Stimulated activated CD8-positive, alpha-beta memory T cell treated with anti-CD3 and anti-CD28 coated beads, Interleukin-12 subunit alpha, Interleukin-12 subunit beta, amount 100 ng/mL, for 24 hours (primary cell): ENCODE measurements around the gene NTM.

Experiments used
- DNase-seq: peaks from one replicate; pipeline ENCODE4 v3.0.0-alpha.2; 2020; ENCODE audit errors: extremely low read depth

The NTM gene

DNA sequence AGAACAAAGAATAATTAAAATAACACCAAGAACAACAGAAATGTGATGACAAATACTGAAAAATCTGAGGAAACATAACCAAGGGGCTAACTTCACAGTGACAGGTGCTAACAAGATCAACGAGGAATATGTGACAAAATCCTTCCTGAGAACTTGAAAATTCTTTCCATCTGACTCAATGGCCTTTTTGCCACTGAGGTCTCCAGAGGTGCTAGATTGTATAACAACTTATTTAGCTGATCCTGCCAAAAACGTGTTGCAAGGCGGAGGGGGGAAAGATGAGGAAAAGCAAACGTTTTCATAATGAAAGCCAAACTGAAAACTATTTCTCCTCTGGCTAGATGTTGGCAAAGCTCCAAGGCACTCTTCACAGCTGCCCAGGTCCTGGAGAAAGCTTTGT, 364.5 kb downstream of the NTM start:
- no peak for DNase-seq

DNA sequence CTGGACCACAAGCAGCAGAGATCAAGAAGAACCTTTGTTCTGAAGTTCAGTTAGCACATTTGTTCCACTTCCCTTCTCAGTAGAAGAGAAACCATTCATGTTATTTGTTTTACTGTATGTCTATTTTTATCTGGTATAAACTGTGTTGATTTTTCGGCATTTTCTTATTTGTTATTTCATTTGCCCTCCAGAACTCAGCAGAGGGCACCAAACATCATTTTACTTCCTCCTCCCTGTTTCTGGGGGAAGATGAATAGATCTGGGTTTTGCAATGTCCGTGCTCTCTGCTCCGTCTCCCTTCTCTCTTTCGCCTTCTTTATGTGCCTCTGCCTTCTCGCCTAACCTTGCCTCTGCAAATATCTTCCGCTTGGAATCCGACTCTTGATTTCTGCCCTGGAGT, 366.9 kb downstream of the NTM start:
- no peak for DNase-seq

DNA sequence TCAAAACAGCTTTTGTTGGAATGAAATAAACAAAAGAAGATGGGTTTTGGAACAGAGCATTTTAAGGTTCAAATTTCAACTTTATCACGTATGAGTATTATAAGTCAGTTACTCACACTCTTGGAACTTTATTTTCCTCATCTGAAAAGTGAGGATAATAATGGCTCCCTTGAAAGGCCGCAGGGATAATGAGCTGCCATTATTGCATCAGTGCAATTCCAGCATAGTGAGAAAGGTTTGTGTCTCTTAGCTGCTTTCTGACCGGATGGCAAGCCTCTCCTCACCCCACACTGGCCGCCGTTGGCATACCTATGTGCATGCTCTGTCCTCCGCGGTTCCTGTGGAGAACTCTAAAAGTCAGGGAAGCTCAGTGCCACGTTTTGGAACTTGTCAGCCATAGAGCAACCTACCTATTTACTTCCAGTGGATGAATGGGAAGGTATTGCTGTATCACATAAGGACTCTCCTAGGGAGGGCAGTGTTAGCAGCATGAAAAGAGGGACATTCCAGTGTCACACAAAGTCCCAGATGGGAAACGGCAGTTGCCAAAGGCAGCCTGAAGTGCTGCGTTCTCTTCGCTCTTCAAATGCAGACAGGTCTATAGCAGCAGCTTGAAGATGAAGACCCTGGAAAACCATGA, 368.9 kb downstream of the NTM start:
- no peak for DNase-seq

DNA sequence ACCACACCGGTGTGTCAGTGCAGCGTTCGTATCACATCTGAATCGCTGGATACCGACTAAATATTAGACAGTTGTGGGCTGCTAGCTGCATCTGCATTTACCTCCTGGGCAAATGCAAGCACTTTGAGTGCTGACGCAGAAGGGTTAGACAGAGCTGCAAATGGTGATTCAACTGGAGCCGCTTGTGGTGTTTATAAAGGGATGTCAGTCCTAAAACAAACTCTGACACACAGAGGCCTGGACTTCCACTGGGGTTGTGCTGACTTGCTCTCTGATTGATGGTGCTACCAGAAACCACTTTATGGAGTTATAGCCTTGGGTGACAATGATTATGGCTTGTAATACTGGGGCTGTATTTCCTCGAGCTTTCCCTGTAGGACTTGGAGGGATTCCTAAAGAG, 374.4 kb downstream of the NTM start:
- DNase-seq = no peak

DNA sequence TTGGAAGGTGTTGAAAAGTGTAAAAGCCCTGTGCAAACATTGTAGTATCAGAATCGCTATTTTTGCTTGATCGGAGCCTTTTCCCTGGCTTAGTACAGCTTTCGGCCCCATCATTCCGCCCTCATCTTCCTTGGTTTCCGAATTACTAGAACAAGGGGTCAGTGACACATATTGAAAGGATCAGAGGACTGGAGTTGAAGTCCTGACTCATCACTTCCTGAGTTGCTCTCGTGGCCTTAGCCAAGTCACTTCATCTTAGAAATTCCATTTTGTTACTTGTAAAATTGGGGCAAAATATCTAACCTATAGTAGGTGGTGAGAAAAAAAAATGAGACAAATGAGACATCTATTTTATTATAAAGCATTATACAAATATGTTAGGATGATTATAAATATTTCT, 375.0 kb downstream of the NTM start:
- no peak for DNase-seq

DNA sequence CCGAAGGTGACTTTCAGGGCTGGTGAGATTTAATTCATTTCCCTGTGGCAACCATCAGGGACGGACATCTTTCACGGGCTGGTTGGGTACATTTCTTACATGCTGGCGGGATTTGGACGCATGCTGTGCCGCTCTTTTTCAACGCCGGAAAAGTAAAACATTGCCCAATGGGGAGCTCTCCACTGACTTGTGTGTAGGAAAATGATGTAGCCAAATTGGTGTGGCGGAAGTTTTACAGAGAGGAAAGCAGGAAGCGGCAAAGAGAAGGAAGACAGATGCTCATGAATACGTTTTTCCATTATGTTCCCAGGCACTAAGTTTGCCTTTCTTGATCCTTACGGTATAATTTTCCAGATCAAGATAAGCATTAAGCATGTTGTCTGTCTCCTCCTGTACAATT, 375.8 kb downstream of the NTM start:
- no peak for DNase-seq

DNA sequence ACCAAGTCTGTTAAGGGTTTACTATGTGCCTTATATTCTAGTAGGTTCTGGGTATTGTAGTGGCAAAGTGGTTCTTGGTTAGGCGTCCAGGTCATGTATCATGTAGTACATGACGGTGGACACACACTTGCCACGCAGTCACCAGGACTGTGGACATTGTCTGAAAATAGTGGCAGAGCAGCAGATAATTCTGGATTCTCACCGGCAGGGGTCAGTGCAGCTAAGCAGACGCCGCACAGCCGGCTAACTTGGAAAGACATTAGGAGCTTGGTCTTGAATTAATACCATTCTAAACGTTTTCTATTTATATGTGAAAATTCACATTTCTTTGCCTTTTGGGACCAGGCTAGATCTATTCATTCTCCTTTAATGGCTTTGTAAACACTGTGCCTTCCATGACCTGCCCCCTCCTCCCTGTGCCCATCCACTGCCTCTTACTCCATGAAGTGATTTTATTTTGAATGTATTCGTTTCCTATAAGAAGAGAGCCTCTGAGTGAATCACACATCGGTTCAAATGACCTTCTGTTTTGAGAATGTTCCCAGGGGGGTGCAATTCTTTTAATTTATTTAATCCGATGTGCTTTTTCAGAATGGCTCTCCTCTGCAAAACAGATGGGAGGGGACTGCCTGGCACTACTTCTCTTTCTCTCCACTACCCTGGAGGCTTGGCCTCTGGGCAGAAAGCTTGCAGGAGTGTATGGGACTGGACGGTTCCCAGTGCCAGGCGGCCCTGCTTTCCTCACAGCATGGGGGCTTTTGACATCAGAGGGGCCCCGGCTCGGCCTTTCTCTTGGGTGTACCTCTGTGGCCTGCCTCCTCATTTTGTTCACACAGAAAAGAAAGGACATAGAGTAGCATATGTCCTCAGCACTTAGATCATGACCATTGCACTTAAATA, 378.0 kb downstream of the NTM start:
- DNase-seq = no peak

DNA sequence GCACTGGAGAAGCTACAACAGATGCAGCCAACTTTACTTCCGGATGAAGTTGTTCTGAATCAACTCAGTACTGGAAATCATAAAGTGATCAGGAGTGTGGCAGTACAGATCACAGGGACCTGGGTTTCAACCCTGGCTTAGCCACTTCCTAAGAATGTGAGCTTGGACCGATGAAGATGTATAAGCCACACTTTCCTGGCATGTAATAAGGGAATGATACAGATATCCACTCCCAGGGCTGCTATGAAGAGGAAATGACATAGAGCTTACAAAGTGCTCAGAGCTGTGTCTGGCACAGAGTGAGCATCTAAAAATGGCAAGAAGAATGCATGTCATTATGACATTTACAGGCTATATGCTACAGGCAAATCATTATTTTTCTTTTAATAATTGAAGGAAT, 378.7 kb downstream of the NTM start:
- DNase-seq = no peak

DNA sequence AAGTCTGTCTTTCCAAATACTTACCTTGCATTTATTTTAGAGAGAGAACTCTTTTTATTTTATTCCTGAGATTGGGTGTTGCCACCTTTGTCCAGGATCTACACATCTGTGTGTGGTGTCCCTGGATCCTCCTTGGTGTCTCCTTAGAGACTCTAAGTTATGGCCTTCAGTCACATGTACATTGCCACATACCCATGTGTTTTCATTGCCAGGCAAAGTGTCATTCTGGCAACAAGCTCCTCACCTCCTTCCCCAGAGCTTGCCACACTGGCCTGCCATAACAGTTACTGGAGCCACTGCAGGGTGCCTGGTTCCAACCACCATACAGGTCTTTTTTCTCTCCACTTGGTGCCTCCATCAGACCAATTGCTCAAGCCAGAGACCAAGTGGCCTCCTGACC, 379.7 kb downstream of the NTM start:
- DNase-seq = no peak

DNA sequence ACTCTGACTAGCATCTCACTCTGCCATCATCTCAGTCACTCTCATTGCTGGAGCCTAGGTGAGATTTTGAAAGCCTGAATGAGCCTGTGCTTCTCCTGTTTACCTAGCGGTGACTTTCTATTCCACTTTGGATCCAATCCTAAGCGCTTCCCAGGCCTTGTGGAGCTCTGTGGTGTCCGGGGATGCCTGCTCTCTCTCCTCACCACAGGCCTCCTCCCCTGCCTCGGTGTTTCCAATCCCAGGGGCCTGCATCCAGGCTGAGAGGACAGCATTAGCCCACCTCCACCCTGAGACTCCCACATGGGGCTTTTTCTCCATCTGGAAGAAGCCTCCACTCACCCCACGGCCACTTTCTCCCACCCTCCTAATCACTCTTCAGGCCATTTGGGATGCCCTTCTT, 380.3 kb downstream of the NTM start:
- DNase-seq = no peak

DNA sequence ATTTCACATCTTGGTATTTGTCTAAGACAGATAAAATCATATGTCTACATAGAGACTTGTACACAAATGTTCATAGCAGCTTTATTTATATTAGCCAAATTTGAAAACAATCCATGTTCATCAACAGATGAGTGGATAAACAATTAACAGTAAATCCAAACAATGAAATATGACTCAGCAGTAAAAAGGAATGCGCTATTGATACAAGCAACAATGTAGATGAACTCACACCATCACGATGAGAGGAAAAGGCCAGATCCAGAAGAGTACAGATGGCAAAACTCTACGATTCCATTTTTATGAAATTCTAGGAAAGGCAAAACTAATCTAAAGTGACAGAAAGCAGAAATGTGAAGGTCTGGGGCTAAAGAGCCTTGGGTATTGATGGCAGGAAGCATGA, 384.3 kb downstream of the NTM start:
- no peak for DNase-seq

DNA sequence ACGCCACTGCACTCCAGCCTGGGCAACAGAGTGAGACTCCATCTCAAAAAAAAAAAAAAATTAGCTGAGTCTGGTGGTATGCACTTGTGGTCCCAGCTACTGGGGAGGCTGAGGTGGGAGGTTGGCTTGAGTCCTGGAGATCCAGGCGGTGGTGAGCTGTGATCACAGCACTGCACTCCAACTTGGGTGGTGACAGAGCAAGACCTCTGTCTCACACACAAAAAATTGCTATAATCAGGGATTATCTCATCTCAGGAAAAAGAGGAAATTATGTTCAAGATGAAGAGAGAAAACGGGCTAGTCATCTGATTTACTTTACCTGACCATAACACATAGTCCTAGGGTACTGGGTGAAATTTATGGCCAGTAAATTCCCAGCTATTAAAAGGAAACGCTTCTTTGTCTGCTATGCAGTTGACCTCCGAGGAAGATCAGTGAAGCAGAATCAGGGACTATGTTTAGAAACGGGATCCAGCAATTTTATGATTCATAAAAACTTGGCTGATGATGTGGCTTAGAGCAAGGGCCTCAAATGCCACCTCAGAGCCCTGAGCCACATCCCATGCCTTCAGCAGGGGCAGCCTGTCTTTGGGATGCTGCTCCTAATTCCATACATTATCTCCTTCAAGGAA, 386.2 kb downstream of the NTM start:
- DNase-seq = no peak

DNA sequence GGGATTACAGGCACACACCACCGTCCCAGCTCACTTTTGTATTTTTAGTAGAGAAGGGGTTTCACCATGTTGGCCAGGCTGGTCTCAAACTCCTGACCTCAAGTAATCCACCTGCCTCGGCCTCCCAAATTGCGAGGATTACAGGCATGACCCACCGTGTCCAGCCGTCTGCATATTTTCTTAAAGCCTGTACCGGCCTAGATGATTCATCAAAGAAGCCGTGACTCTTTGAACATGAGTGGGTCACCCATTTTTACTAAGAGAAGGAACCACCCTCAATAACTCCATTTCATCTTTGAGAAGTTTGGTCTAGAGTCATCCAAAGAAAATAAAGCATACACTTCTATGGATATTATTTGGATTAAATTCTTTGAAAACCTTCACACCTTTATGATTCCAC, 388.3 kb downstream of the NTM start:
- DNase-seq = no peak

DNA sequence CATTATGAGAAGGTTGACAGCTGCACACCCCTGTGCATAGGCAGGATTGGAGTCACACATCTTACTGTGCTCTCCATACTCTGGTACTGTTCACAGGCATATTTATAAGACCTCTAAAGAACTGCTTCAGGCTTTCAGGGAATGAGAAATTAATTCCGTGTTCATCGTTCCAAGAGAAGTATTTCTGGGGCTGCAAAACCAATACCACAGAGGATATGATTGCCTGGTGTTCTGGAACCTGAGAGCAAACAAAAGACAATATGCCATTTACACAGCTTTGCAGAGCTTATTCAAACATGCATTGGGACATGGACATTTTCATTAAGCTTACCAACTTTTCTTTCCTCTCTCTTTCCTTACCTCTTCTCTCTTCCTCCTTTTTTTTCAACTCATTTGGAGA, 388.7 kb downstream of the NTM start:
- no peak for DNase-seq

DNA sequence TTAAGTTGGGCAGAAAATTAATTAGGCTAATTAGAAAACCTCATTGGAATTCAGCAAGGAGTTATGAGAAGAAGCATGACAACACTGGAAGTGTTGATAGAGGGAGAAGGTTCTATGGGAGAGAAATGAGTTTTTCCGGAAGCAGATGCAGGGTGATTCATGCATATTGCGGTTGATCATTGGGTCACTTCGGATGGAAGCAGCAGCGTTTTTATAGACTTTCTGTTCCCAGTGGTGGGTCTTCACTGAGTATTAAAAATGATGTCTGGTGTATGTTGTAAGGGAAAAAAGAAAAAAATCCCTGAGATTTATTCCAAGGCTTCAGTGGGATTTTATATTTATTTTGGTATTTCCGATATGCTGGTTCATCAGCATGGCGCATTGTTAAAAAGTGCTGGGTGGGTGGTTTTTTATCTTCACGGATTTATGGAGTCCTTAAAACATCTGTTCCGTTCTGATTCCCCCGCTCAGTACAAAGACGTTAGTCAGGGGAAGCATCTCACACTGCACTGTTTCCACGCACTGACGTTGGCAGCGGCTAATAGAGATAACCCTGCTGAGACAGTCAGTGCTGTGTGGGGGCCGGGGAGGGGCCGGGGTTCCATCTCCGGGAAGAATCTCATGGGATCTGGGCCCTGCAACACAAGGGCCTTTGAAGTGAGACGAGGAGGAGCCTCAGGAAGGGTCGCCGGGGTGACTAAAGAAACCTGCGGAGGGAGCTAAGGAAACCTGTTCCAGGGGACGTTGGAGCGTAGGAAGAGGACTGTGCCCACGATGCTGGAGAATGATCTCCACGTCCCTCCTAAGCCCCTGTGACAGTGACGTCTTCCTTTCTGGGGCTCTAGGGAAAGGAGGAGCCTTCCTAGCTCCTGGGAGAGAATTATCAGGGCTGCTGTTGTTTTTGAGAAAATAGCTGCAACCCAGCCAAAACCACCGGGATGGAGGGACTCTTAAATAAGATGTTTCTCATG, 390.0 kb downstream of the NTM start:
- no peak for DNase-seq

DNA sequence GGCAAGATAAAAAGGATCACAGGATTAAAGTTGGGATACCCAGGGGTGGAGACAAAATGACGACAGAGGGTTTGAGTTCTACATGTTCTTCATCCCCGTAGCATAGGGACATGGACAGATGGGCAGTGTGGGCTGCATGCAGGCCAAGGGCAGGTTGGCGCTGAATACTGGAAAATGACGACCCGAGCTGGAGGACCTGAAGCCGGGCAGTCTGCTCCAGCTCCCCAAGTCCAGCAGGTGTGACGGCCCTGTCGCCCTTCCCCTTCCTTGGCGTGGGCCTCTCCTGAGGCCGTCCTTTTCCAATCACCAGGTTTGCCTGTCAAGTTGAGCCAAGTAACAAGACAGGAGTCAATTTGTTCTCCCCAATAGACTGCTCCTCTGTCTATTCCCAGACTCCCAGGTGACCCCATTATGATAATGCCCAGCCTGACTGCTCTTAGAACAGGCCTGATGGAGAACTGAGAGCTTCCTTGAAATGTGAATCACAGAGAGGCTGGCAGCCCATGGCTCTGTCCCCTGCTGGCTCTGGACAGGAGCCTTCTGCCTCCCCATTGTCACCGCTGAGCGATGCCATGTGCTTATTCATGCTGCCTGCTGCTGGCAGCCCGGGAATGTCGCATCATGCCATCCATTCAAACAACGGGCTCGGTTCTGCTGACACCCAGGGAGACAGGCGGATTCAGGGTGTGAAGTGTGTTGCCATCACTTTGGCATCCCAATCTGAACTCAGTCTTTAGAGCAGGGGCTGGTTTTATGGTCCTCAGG, 392.1 kb downstream of the NTM start:
- no peak for DNase-seq

DNA sequence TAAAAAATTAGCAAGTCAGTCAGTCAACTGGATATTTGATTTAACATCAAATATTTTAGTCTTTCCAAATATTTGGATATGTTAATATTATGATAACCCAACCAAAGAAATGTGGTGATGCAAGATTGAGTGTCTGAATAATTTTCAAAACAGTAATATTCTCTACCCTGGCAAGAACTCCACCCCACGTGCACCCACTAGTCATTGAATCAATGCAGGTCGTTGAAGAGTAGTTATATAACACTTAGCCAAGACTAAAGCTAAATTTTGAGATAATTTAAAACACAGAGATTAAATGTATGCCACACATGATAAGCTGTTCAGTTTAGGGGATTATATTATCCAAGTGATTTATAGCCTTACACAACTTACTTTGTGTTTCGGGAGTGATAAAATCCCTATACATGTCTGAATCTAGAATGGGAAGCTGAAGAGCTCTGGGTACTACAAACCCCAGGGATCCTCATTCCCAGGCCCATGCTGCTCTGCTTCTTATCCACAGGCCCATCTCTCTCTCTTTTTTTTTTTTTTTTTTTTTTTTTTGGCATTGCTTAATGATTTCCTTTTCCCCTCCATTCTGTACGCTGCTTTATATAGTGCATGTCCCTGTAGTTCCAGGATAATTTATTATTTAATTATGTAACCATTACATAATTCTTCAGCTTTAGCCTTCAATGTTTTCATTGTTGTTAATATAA, 392.9 kb downstream of the NTM start:
- DNase-seq = no peak

DNA sequence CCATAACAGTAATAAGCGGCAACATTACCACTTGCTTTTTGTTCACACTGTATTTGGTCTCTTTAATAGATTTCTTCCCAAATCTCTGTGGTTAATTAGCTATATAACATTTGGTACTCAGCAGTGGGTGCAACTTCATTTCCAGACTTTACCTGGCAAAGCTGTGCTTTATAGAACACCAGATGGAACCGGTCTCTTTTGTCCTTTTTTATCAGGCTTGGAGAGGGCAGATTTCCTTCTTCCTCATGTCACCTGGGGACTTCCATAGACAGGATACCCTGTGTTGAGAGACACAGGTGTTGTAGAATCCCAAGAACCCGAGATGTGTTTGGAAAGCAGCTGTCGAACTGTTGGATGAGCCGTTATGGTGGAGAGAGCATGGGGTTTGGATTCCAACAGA, 393.7 kb downstream of the NTM start:
- DNase-seq = no peak

DNA sequence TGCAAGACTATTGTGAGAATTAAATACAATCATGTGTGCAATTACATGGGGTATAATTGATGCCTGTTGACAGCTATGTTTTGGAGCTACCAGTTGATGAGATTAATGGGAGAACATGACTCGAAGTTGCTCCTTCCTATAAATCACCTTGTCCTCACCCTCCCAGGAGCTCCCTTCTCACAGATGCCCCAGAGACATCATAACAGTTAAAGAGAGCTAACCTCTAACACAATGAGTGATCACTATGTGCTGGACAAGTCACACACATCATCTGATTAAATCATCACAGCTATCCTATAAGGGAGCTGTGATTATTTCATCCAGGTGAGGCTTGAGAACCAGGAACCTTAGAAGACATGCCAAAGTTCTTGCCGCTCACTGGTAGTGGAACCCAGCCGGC, 394.2 kb downstream of the NTM start:
- DNase-seq = no peak

DNA sequence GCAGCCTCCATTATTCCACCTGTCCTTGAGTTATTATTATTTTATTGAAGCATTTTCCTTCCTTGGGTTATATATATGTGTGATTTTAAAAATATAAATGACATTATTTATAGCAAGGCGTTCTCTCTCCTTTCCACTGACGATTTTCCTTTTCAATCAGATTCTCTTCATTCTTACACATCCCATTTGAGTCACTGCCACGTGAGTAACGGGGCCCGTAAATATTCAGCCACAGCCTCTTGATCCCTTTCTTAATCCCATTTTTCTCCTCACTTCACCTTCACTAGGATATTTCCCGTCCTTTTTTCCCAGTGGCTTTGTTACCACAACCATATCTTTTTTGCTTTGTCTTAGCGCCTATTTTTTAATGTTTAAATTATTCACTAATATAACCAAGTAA, 396.2 kb downstream of the NTM start:
- DNase-seq = no peak

DNA sequence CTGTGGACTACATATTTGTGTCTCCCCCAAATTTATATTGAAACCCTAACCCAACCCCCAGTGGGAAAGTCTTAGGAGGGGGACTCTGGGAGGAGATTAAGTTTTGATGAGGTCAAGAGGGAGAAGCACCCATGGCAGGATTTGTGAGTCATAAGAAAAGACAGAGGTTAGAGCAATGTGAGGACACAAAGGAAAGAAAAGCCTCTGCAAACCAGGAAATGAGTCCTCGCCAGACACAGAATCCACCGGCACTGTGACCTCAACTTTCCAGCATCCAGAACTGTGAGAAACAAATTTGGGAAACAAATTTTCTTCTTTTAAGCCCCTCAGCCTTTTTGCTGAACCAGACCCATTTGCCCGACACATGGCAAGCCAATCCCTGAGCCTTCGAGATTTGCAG, 397.0 kb downstream of the NTM start:
- DNase-seq = no peak
